Sigmoid colon (tissue), 7 donors: ENCODE data around the gene ATG4C. TPM values are rescaled to one million over a fixed set of nuclear protein-coding genes. Genes with fewer than 3 reads are reported as not detected.

Experiments used
- DNase-seq: peaks from one replicate; pipeline ENCODE4 v3.0.0-alpha.2; 2019
- H3K27ac ChIP-seq, 4 donors: fragments of 200-600 bp; sonication (generic); one replicate each; pipeline ENCODE4 v1.5.1; 2016 to 2019; ENCODE audit warnings: mild to moderate bottlenecking in 1 of 4
- H3K27me3 ChIP-seq, 3 donors: fragments of 200-600 bp; sonication (generic); one replicate each; pipeline ENCODE4 v1.5.1; 2019; ENCODE audit warnings: mild to moderate bottlenecking in 1 of 3
- H3K36me3 ChIP-seq, 4 donors: fragments of 200-600 bp; sonication (generic); one replicate each; pipeline ENCODE4 v1.5.1; 2016 to 2019
- H3K4me1 ChIP-seq, 4 donors: fragments of 200-600 bp; sonication (generic); one replicate each; pipeline ENCODE4 v1.5.1; 2017 to 2019
- H3K4me3 ChIP-seq, 4 donors: fragments of 200-600 bp; sonication (generic); one replicate each; pipeline ENCODE4 v1.5.1; 2017 to 2019; ENCODE audit warnings: mild to moderate bottlenecking in 2 of 4, moderate library complexity in 1 of 4
- H3K9me3 ChIP-seq, 4 donors: fragments of 200-600 bp in 3 of 4; sonication (generic) in 3 of 4; one replicate each; pipeline versions ENCODE4 v1.5.1 to v1.6.1; 2013 to 2019
- CTCF ChIP-seq, 4 experiments: fragments of 450-650 bp in 3 of 4; fragments of 200-600 bp in 1 of 4; IDR thresholded peaks; one replicate each; pipeline ENCODE4 v1.5.1; 2016 to 2019; ENCODE audit warnings: antibody characterized with exemption in 4 of 4, mild to moderate bottlenecking in 3 of 4, moderate library complexity in 2 of 4
- EP300 ChIP-seq, 4 donors: sonication (generic); formaldehyde crosslinking; IDR thresholded peaks; one replicate each; pipeline ENCODE4 v1.6.1; 2017; ENCODE audit warnings: antibody characterized with exemption in 4 of 4
- POLR2A ChIP-seq, 2 donors: fragments of 450-650 bp; IDR thresholded peaks; one replicate each; pipeline ENCODE4 v1.6.1; 2016; ENCODE audit warnings: antibody characterized with exemption in 2 of 2, mild to moderate bottlenecking in 2 of 2, moderate library complexity in 2 of 2
- POLR2AphosphoS5 ChIP-seq, 4 donors: sonication (generic); formaldehyde crosslinking; IDR thresholded peaks; one replicate each; pipeline ENCODE4 v1.6.1; 2017; ENCODE audit warnings: antibody characterized with exemption in 4 of 4
- WGBS, 2 donors: extraction: QIAGEN DNeasy Blood & Tissue Kit; methylation state at CpG; one replicate each; pipeline ENCODE4 v1.1.7; 2013; 5-methylcytosine and 5-hydroxymethylcytosine counted together
- intact Hi-C: fragments of 100-400 bp; cut with DNase I; formaldehyde crosslinking; loops from one replicate; pipeline ENCODE4 v1.15.1; 2023
- polyA plus RNA-seq, 3 donors: library from polyadenylated mRNA; stranded (reverse); fragments of 200-250 nt; gene quantifications; one replicate each; pipeline ENCODE4 v1.2.3, GENCODE V29; 2013
- total RNA-seq, 4 donors: library from RNA; depleted of rRNA; stranded (reverse); fragments of >200 nt; gene quantifications; one replicate each; pipeline ENCODE4 v1.1.0, GENCODE V29; 2016
- donor health status: healthy with polysubstance abuse.
- donor health status: Bipolar disorder and iron deficiency.
- donor health status: healthy.

ATG4C gene
- total and polyA plus RNA-seq, 7 donors: 3.6 to 15.5 (median 9.0) TPM

GRCh38 chr1:62836856-62837540 is 53.1 kb downstream of the ATG4C start:
- intact Hi-C loops: no loop called here
- no peaks in the 10 kb centered on the region for H3K4me1 ChIP-seq
- no peak for TF ChIP-seq CTCF (IDR thresholded peaks at IDR 0.05)
- no peak for TF ChIP-seq EP300 (IDR thresholded peaks at IDR 0.05)
- TF ChIP-seq POLR2AphosphoS5 (IDR thresholded peaks at IDR 0.05): no peak
- no peak for TF ChIP-seq POLR2A (IDR thresholded peaks at IDR 0.05)
- no peaks in the 10 kb centered on the region for H3K9me3 ChIP-seq
- peaks cover 0 to 21% (median 0%) of the 10 kb centered on the region in 4 donors for H3K36me3 ChIP-seq
- no peaks in the 10 kb centered on the region for H3K27me3 ChIP-seq
- H3K4me3 ChIP-seq: no peak overlapping the region
- no peak overlapping the region for H3K27ac ChIP-seq
- DNase-seq: no peak

GRCh38 chr1:62840555-62840954 is 56.6 kb downstream of the ATG4C start:
- intact Hi-C loops: loop anchor here (5.0 to 10.0 kb wide), 3 partner anchors 232 to 602 kb away; partner anchors contain the start of gene FOXD3
- WGBS, 2 donors: 93 to 98% methylated on average over 1 of the region's 1 CpG
- TF ChIP-seq POLR2A (IDR thresholded peaks at IDR 0.05) (no peak), EP300 (IDR thresholded peaks at IDR 0.05) (no peak), POLR2AphosphoS5 (IDR thresholded peaks at IDR 0.05) (no peak), CTCF (IDR thresholded peaks at IDR 0.05) (no peak)

GRCh38 chr1:62841587-62842169 is 57.7 kb downstream of the ATG4C start:
- DNase-seq: no peak
- Histone ChIP-seq H3K27me3 (no peaks in the 10 kb centered on the region), H3K4me1 (no peaks in the 10 kb centered on the region), H3K9me3 (no peaks in the 10 kb centered on the region), H3K36me3 (peaks cover 0 to 6% (median 0%) of the 10 kb centered on the region in 4 donors), H3K4me3 (no peak overlapping the region), H3K27ac (no peak overlapping the region)
- TF ChIP-seq POLR2A (IDR thresholded peaks at IDR 0.05) (no peak), CTCF (IDR thresholded peaks at IDR 0.05) (peak in 3 of 4 experiments; percentile 35 to 70 (median 39)), POLR2AphosphoS5 (IDR thresholded peaks at IDR 0.05) (no peak), EP300 (IDR thresholded peaks at IDR 0.05) (no peak)
- intact Hi-C loops: loop anchor here (5.0 to 10.0 kb wide), 3 partner anchors 231 to 601 kb away; partner anchors contain the start of gene FOXD3
- WGBS, 2 donors: 3 to 8% methylated on average over 3 of the region's 3 CpGs

More at GRCh38 chr1:62840555-62840954, 56.6 kb downstream of the ATG4C start:
- no peaks in the 10 kb centered on the region for H3K9me3 ChIP-seq
- no peaks in the 10 kb centered on the region for H3K27me3 ChIP-seq
- H3K36me3 ChIP-seq: peaks cover 0 to 8% (median 0%) of the 10 kb centered on the region in 4 donors
- H3K27ac ChIP-seq: no peak overlapping the region
- H3K4me3 ChIP-seq: no peak overlapping the region
- no peaks in the 10 kb centered on the region for H3K4me1 ChIP-seq
- no peak for DNase-seq

- Histone ChIP-seq H3K36me3 (peaks cover 0 to 6% (median 0%) of the 10 kb centered on the region in 4 donors), H3K27me3 (no peaks in the 10 kb centered on the region), H3K27ac (no peak overlapping the region), H3K4me1 (no peaks in the 10 kb centered on the region), H3K4me3 (no peak overlapping the region), H3K9me3 (no peaks in the 10 kb centered on the region)
- DNase-seq: no peak
- TF ChIP-seq EP300 (IDR thresholded peaks at IDR 0.05) (no peak), POLR2A (IDR thresholded peaks at IDR 0.05) (no peak), CTCF (IDR thresholded peaks at IDR 0.05) (no peak), POLR2AphosphoS5 (IDR thresholded peaks at IDR 0.05) (no peak)
- intact Hi-C loops: loop anchor here (5.0 to 10.0 kb wide), 3 partner anchors 228 to 598 kb away; partner anchors contain the start of gene FOXD3
Observed at GRCh38 chr1:62844030-62844429, 60.1 kb downstream of the ATG4C start.
